ENCODE results near the gene CAMK1D. TPM values are rescaled to one million over a fixed set of nuclear protein-coding genes. Genes with fewer than 3 reads are reported as not detected.
"Not testable (repeated sequence)": the region's sequence is repeated elsewhere in the genome, so short reads cannot be mapped to it uniquely, and the experiment has no call there.

Gene CAMK1D
- total and polyA plus RNA-seq, 2 of the 4 experiments (the other 2 are of a cell fraction): 5.0 to 5.3 TPM

DNA sequence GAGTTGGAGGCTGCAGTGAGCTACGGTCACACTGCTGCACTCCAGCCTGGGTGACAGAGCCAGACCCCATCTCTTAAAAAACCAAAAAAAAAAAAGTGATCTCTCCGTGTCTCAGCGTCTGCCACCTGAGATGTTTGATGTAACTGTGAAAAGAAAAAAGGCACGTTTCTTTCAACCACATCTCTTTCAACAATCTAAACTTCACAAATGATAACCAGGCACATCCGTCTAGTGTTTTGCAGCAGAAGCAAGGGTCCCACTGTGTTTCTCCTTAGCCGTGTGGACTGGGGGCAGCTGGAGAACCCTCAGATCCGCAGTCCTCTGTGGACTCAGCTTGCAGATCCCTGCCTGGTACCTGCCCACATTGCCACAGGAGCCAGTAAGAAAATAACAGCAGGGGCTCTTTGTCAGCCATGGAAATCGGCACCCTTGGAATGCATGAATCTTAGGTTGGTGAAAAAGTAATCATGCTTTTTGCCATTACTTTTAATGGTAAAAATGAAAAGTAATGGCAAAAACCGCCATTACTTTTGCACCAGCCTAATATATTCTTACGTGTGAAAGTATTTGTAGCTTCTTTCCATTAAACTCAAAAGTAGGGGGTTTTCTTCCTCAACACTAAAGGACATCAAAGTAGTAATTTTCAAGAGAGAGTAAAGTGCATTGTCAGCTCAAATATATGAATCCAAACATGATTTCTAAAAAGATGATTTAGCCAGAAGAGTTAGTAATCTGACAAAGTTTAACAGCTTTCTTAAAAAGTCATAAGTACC lies 375.6 kb downstream of the CAMK1D start:
- in situ Hi-C loops (cut with MboI; ENCODE audit: low sequenced_read_pairs) (loop anchor here (25.0 kb wide), 1 partner anchor 337 kb away; no protein-coding TSS in a partner anchor), dilution Hi-C loops (cut with HindIII; ENCODE audit: low sequenced_read_pairs, unreplicated experiment) (no loop called here), intact Hi-C loops (cut with micrococcal nuclease) (no loop called here)
- Histone ChIP-seq H3K4me2 (ENCODE audit: low read depth, low read length) (no peak overlapping the region), H3K4me1 (ENCODE audit: control insufficient read depth, insufficient read depth, low read length) (peaks cover 2% of the 10 kb centered on the region), H3K36me3 (ENCODE audit: control insufficient read depth, insufficient read depth, low read length) (no peaks in the 10 kb centered on the region), H3K79me1 (ENCODE audit: low read depth in 1 of 2, low read length in 2 of 2) (no peaks in the 10 kb centered on the region), H3K4ac (ENCODE audit: low read depth, low read length) (no peak overlapping the region), H3K4me3 (ENCODE audit: insufficient read depth, low read depth, low read length) (no peak overlapping the region), H4K8ac (ENCODE audit: low read depth in 2 of 2, low read length in 2 of 2) (no peak overlapping the region), H2AK9ac (replicated peaks; ENCODE audit: low read depth, low read length, poor library complexity) (no peak overlapping the region), H3K14ac (replicated peaks; ENCODE audit: low read depth, low read length) (no peak overlapping the region), H2BK15ac (ENCODE audit: low read depth, low read length) (no peak overlapping the region), H2BK5ac (ENCODE audit: low read depth, low read length, poor library complexity, severe bottlenecking) (no peak overlapping the region), H3K9me1 (ENCODE audit: insufficient read depth, low read length) (0 out of 2 replicates have a peak, but pooled peaks cover 3% of the 10 kb centered on the region), H3K56ac (ENCODE audit: extremely low read depth, insufficient read depth, low read length) (no peak overlapping the region), H3K9ac (ENCODE audit: low read depth, low read length) (no peak overlapping the region), H2BK20ac (ENCODE audit: low read depth, low read length) (no peak overlapping the region), H4K91ac (ENCODE audit: insufficient read depth, low read depth, low read length) (no peak overlapping the region), H3K9me3 (ENCODE audit: control insufficient read depth, insufficient read depth, low read length) (no peaks in the 10 kb centered on the region), H3K27ac (ENCODE audit: insufficient read depth, low read length) (no peak overlapping the region), H3K18ac (ENCODE audit: low read depth, low read length) (no peak overlapping the region), H2AFZ (replicated peaks; ENCODE audit: low read length, poor library complexity) (no peak overlapping the region), H2AK5ac (ENCODE audit: low read depth, low read length) (no peak overlapping the region), H3K27me3 (ENCODE audit: control insufficient read depth, insufficient read depth, low read length) (no peaks in the 10 kb centered on the region), H3K23ac (ENCODE audit: low read depth, low read length) (no peak overlapping the region), H4K20me1 (ENCODE audit: insufficient read depth, low read length) (no peaks in the 10 kb centered on the region), H4K5ac (ENCODE audit: low read depth, low read length) (no peak overlapping the region), H2BK120ac (ENCODE audit: low read depth, low read length) (no peak overlapping the region)
- ATAC-seq (ENCODE audit: low read depth) (no peak), DNase-seq (no peak)
- CTCF ChIA-PET: interaction anchor here (1.3 kb wide), 1 partner anchor 9 kb away, joined by 3 read pairs; no protein-coding TSS in a partner anchor
- BruUV-seq (replicated peaks): no TSS peak
- TF ChIP-seq, protein P1, sequence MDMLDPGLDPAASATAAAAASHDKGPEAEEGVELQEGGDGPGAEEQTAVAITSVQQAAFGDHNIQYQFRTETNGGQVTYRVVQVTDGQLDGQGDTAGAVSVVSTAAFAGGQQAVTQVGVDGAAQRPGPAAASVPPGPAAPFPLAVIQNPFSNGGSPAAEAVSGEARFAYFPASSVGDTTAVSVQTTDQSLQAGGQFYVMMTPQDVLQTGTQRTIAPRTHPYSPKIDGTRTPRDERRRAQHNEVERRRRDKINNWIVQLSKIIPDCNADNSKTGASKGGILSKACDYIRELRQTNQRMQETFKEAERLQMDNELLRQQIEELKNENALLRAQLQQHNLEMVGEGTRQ (IDR thresholded peaks at IDR 0.05; ENCODE audit: low read depth, low read length): no peak
- peak; percentile 82 for TF ChIP-seq MAFK (IDR thresholded peaks at IDR 0.05; ENCODE audit: low read depth, low read length)
- no CpG with 5 or more reads among the region's 10 CpGs for WGBS, 2 experiments (ENCODE audit: extremely low coverage in 2 of 2, insufficient read length in 1 of 2)
- POLR2A ChIA-PET (ENCODE audit: unreplicated experiment): no interaction called here

DNA sequence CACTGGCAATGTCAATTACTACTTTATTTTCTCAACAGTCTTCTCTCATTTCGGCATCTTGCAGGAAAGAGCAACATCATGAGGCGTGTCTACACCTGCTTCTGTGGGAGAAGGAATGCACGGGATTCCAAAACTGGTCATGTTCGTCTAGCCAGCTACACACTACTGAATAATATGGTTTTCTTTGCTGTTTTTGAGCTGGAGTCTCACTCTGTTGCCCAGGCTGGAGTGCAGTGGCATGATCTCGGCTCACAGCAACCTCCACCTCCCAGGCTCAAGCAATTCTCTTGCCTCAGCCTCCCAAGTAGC lies 376.2 kb downstream of the CAMK1D start:
- H3K9me1 ChIP-seq (ENCODE audit: insufficient read depth, low read length); H3K4me2 ChIP-seq (ENCODE audit: low read depth, low read length); DNase-seq; H3K9me3 ChIP-seq (ENCODE audit: control insufficient read depth, insufficient read depth, low read length); H3K14ac ChIP-seq (replicated peaks; ENCODE audit: low read depth, low read length); in situ Hi-C loops (cut with MboI; ENCODE audit: low sequenced_read_pairs); H4K8ac ChIP-seq (ENCODE audit: low read depth in 2 of 2, low read length in 2 of 2); H3K9ac ChIP-seq (ENCODE audit: low read depth, low read length); intact Hi-C loops (cut with micrococcal nuclease); H2BK20ac ChIP-seq (ENCODE audit: low read depth, low read length); H3K56ac ChIP-seq (ENCODE audit: extremely low read depth, insufficient read depth, low read length); POLR2A ChIA-PET (ENCODE audit: unreplicated experiment); H3K4me1 ChIP-seq (ENCODE audit: control insufficient read depth, insufficient read depth, low read length); H4K20me1 ChIP-seq (ENCODE audit: insufficient read depth, low read length); H3K4ac ChIP-seq (ENCODE audit: low read depth, low read length); H2AFZ ChIP-seq (replicated peaks; ENCODE audit: low read length, poor library complexity); H4K5ac ChIP-seq (ENCODE audit: low read depth, low read length); H3K36me3 ChIP-seq (ENCODE audit: control insufficient read depth, insufficient read depth, low read length); ATAC-seq (ENCODE audit: low read depth); H2BK120ac ChIP-seq (ENCODE audit: low read depth, low read length); H2AK5ac ChIP-seq (ENCODE audit: low read depth, low read length); dilution Hi-C loops (cut with HindIII; ENCODE audit: low sequenced_read_pairs, unreplicated experiment); H2AK9ac ChIP-seq (replicated peaks; ENCODE audit: low read depth, low read length, poor library complexity); H2BK15ac ChIP-seq (ENCODE audit: low read depth, low read length); H3K23ac ChIP-seq (ENCODE audit: low read depth, low read length); BruUV-seq (replicated peaks); H3K27ac ChIP-seq (ENCODE audit: insufficient read depth, low read length); H3K18ac ChIP-seq (ENCODE audit: low read depth, low read length); H2BK5ac ChIP-seq (ENCODE audit: low read depth, low read length, poor library complexity, severe bottlenecking); H3K27me3 ChIP-seq (ENCODE audit: control insufficient read depth, insufficient read depth, low read length); H3K79me1 ChIP-seq (ENCODE audit: low read depth in 1 of 2, low read length in 2 of 2); H4K91ac ChIP-seq (ENCODE audit: insufficient read depth, low read depth, low read length); H3K4me3 ChIP-seq (ENCODE audit: insufficient read depth, low read depth, low read length): not testable (repeated sequence)
- CTCF ChIA-PET: interaction anchor here (1.1 to 1.3 kb wide), 2 partner anchors 9 to 14 kb away, joined by 3 to 4 read pairs; no protein-coding TSS in a partner anchor
- WGBS, 2 experiments (ENCODE audit: extremely low coverage in 2 of 2, insufficient read length in 1 of 2): no CpG with 5 or more reads among the region's 5 CpGs

Data from IMR-90 (cell line).